ENCODE results near the gene CCDC88B.

CCDC88B gene

DNA sequence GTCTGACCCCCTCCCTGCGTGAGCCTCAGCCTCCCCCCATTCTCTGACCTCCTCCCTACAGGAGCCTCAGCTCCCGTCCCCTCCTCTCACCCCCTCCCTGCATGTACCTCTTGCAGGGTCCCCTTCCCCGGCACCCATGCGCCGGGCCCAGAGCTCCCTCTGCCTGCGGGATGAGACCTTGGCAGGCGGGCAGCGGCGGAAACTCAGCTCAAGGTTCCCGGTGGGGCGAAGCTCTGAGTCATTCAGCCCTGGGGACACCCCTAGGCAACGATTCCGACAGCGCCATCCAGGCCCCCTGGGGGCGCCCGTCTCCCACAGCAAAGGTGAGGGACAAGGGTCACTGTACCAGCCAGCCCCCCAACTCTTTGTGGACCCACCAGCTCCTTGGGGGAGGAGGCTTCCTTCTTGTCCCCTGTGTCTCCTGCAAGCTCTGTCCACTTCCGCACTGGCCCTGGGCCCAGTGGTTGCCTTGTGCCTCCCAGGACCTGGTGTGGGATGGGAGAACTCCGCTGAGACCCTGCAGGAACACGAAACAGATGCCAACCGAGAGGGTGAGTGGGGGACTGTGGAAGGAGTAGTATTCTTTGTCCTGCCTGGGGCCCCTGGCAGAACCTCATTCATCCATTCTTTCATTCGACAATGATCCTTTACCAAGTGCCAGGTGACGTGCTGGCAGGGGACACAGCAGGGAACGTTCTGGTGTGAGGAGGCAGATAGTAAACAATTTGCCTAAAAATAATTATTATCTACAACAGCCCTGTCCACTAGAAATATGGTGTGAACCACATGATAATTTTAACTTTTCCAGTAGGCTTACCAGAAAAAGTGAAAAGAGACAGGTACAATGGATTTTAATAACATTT lies 15.3 kb downstream of the CCDC88B start:
- Histone ChIP-seq H3K4me3 (ENCODE audit: low read depth, low read length) (no peak overlapping the region; the same call in 1 of the 2 replicates), H3K36me3 (ENCODE audit: control insufficient read depth in 2 of 2, insufficient read depth in 1 of 2, low read length in 2 of 2) (peaks cover 0 to 3% of the 10 kb centered on the region in 2 experiments; a peak in 1 of 3 replicates)
- TF ChIP-seq ZNF530 (tag by site-specific recombination; IDR thresholded peaks at IDR 0.05; ENCODE audit: low read depth): no peak
- no peak for TF ChIP-seq ZNF624 (tag by site-specific recombination; IDR thresholded peaks at IDR 0.05)
- TF ChIP-seq, protein P1, sequence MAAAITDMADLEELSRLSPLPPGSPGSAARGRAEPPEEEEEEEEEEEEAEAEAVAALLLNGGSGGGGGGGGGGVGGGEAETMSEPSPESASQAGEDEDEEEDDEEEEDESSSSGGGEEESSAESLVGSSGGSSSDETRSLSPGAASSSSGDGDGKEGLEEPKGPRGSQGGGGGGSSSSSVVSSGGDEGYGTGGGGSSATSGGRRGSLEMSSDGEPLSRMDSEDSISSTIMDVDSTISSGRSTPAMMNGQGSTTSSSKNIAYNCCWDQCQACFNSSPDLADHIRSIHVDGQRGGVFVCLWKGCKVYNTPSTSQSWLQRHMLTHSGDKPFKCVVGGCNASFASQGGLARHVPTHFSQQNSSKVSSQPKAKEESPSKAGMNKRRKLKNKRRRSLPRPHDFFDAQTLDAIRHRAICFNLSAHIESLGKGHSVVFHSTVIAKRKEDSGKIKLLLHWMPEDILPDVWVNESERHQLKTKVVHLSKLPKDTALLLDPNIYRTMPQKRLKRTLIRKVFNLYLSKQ (tag by site-specific recombination; IDR thresholded peaks at IDR 0.05; ENCODE audit: borderline replicate concordance): no peak
- peak; percentile 39; the same call in 1 of the 2 replicates for TF ChIP-seq ZBTB17 (tag by site-specific recombination; IDR thresholded peaks at IDR 0.05)
- TF ChIP-seq, protein P2, sequence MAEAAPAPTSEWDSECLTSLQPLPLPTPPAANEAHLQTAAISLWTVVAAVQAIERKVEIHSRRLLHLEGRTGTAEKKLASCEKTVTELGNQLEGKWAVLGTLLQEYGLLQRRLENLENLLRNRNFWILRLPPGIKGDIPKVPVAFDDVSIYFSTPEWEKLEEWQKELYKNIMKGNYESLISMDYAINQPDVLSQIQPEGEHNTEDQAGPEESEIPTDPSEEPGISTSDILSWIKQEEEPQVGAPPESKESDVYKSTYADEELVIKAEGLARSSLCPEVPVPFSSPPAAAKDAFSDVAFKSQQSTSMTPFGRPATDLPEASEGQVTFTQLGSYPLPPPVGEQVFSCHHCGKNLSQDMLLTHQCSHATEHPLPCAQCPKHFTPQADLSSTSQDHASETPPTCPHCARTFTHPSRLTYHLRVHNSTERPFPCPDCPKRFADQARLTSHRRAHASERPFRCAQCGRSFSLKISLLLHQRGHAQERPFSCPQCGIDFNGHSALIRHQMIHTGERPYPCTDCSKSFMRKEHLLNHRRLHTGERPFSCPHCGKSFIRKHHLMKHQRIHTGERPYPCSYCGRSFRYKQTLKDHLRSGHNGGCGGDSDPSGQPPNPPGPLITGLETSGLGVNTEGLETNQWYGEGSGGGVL (tag by site-specific recombination; IDR thresholded peaks at IDR 0.05): peak; percentile 85
- TF ChIP-seq, protein P3, sequence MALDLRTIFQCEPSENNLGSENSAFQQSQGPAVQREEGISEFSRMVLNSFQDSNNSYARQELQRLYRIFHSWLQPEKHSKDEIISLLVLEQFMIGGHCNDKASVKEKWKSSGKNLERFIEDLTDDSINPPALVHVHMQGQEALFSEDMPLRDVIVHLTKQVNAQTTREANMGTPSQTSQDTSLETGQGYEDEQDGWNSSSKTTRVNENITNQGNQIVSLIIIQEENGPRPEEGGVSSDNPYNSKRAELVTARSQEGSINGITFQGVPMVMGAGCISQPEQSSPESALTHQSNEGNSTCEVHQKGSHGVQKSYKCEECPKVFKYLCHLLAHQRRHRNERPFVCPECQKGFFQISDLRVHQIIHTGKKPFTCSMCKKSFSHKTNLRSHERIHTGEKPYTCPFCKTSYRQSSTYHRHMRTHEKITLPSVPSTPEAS (tag by site-specific recombination; IDR thresholded peaks at IDR 0.05): no peak
- no peak for TF ChIP-seq ZNF112 (tag by site-specific recombination; IDR thresholded peaks at IDR 0.05)
- TF ChIP-seq ZBTB8A (tag by site-specific recombination; IDR thresholded peaks at IDR 0.05): peak; percentile 58
- TF ChIP-seq ZNF837 (tag by site-specific recombination; IDR thresholded peaks at IDR 0.05): no peak
- TF ChIP-seq IKZF3 (tag by site-specific recombination; IDR thresholded peaks at IDR 0.05): peak; percentile 33
- TF ChIP-seq ZNF174 (tag by site-specific recombination; IDR thresholded peaks at IDR 0.05): no peak
- no peak for TF ChIP-seq WT1 (tag by site-specific recombination; IDR thresholded peaks at IDR 0.05)
- no peak for TF ChIP-seq REPIN1 (tag by site-specific recombination; IDR thresholded peaks at IDR 0.05; ENCODE audit: low read depth)
- no peak for TF ChIP-seq ZNF37A (tag by site-specific recombination; IDR thresholded peaks at IDR 0.05)
- no peak for TF ChIP-seq ZNF133 (tag by site-specific recombination; IDR thresholded peaks at IDR 0.05)
- TF ChIP-seq ZFP69B (tag by site-specific recombination; IDR thresholded peaks at IDR 0.05): peak; percentile 53; the same call in 1 of the 2 replicates
- no peak for TF ChIP-seq MYNN (tag by site-specific recombination; IDR thresholded peaks at IDR 0.05; ENCODE audit: borderline replicate concordance)
- TF ChIP-seq MEIS1 (CRISPR knock-in tag; IDR thresholded peaks at IDR 0.05; ENCODE audit: borderline replicate concordance): no peak
- TF ChIP-seq SP7 (tag by site-specific recombination; IDR thresholded peaks at IDR 0.05): peak; percentile 54
- TF ChIP-seq PRDM1 (tag by site-specific recombination; IDR thresholded peaks at IDR 0.05): no peak
- no peak; the same call in 1 of the 2 replicates for TF ChIP-seq ZNF76 (tag by site-specific recombination; IDR thresholded peaks at IDR 0.05; ENCODE audit: borderline replicate concordance, low read depth)
- TF ChIP-seq ZNF132 (tag by site-specific recombination; IDR thresholded peaks at IDR 0.05; ENCODE audit: borderline replicate concordance): no peak
- no peak for TF ChIP-seq ZNF473 (tag by site-specific recombination; IDR thresholded peaks at IDR 0.05)
- TF ChIP-seq, protein P4, sequence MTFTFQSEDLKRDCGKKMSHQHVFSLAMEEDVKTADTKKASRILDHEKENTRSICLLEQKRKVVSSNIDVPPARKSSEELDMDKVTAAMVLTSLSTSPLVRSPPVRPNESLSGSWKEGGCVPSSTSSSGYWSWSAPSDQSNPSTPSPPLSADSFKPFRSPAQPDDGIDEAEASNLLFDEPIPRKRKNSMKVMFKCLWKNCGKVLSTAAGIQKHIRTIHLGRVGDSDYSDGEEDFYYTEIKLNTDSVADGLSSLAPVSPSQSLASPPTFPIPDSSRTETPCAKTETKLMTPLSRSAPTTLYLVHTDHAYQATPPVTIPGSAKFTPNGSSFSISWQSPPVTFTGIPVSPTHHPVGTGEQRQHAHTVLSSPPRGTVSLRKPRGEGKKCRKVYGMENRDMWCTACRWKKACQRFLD (tag by site-specific recombination; IDR thresholded peaks at IDR 0.05): no peak
- TF ChIP-seq ZBTB7A (tag by site-specific recombination; IDR thresholded peaks at IDR 0.05; ENCODE audit: low read depth): 0 out of 2 replicates have a peak, but pooled peaks have one; percentile 28
- TF ChIP-seq, protein P5, sequence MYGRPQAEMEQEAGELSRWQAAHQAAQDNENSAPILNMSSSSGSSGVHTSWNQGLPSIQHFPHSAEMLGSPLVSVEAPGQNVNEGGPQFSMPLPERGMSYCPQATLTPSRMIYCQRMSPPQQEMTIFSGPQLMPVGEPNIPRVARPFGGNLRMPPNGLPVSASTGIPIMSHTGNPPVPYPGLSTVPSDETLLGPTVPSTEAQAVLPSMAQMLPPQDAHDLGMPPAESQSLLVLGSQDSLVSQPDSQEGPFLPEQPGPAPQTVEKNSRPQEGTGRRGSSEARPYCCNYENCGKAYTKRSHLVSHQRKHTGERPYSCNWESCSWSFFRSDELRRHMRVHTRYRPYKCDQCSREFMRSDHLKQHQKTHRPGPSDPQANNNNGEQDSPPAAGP (tag by site-specific recombination; IDR thresholded peaks at IDR 0.05): 0 out of 2 replicates have a peak, but pooled peaks have one; percentile 30
- TF ChIP-seq KLF16 (tag by site-specific recombination; IDR thresholded peaks at IDR 0.05): no peak
- TF ChIP-seq ZNF138 (tag by site-specific recombination; IDR thresholded peaks at IDR 0.05; ENCODE audit: borderline replicate concordance): no peak
- no peak for TF ChIP-seq KLF9 (tag by site-specific recombination; IDR thresholded peaks at IDR 0.05; ENCODE audit: low read depth)
- TF ChIP-seq OSR2 (tag by site-specific recombination; IDR thresholded peaks at IDR 0.05): no peak
- TF ChIP-seq ZNF24 (tag by site-specific recombination; IDR thresholded peaks at IDR 0.05): no peak

More for the DNA sequence above, 15.3 kb downstream of the CCDC88B start:
- ChIA-PET POLR2A (interaction anchor here (0.5 to 3.7 kb wide), 14 partner anchors 9 to 289 kb away, joined by 3 to 34 read pairs (median 4); partner anchors contain the start of genes CATSPERZ, NUDT22, PRDX5 and STIP1), CTCF (interaction anchor here (0.6 to 7.8 kb wide), 51 partner anchors 9 to 1468 kb away, joined by 3 to 86 read pairs (median 5); partner anchors contain the start of genes CATSPERZ, CCDC88B, ESRRA and FERMT3)
- Histone ChIP-seq H3K4me1 (ENCODE audit: control insufficient read depth, insufficient read depth, low read length) (no peaks in the 10 kb centered on the region; the same call in 1 of the 2 replicates), H3K9me3 (ENCODE audit: control insufficient read depth, insufficient read depth, low read depth, low read length) (no peaks in the 10 kb centered on the region), H3K27ac (ENCODE audit: extremely low read depth, low read depth, low read length) (no peak overlapping the region)
